ENCODE data around the gene TMEM225.

The TMEM225 gene

DNA sequence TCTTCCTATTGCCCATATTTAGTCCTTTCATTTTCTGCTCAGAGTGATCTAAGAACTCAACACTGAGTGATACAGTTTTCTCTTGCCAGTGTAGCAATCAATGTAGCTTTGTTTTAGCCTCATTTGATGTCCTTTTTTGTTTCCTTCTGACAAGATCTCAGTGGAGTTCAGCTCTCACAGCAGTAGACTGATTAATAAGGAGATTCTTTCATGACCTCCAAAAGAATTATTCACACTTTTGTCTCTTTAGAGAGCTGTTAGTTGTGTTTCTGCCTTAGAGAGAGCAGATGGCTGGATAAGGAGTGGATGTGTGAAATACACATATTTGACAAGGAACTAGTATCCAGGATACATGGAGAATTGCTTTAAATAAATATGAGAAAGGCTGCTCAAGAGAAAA, 6.6 kb upstream of the TMEM225 start:
- TF ChIP-seq, protein P1, sequence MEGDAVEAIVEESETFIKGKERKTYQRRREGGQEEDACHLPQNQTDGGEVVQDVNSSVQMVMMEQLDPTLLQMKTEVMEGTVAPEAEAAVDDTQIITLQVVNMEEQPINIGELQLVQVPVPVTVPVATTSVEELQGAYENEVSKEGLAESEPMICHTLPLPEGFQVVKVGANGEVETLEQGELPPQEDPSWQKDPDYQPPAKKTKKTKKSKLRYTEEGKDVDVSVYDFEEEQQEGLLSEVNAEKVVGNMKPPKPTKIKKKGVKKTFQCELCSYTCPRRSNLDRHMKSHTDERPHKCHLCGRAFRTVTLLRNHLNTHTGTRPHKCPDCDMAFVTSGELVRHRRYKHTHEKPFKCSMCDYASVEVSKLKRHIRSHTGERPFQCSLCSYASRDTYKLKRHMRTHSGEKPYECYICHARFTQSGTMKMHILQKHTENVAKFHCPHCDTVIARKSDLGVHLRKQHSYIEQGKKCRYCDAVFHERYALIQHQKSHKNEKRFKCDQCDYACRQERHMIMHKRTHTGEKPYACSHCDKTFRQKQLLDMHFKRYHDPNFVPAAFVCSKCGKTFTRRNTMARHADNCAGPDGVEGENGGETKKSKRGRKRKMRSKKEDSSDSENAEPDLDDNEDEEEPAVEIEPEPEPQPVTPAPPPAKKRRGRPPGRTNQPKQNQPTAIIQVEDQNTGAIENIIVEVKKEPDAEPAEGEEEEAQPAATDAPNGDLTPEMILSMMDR (IDR thresholded peaks at IDR 0.05) = no peak

DNA sequence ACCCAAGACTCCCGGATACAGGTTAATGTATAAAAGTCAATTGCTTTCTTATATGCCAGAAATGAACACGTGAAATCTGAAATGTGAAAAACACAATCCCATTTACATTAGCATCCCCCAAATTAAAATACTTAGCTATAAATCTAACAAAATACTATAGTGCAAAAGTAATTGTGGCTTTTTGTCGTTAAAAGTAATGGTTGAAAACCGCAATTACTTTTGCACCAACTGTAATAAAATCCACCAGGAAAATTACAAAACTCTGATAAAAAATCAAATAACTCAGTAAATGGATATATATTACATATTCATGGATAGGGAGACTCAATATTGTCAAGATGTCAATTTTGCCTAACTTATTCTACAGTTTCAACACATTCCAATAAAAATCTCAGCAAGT, 4.6 kb downstream of the TMEM225 start:
- TF ChIP-seq, protein P1 (IDR thresholded peaks at IDR 0.05) = no peak

DNA sequence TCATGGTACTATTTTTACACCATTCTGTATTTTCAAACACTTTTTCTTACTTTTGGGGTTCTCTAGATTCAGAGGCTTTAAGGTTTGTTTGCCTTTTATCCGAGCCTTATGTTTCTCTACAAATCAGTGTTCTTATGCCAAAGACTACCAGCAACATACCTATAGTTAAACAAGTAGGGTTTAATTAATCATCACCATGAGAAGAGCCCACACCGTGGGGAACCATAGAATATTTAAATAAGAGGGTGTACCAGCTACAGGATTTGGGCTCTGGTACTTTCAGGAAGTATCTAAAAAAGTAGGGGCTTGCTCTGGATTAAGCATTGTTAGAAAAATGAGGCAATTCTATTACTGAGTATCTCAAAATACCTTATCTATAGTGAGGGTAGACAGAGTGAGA, 25.7 kb downstream of the TMEM225 start:
- TF ChIP-seq, protein P1 (IDR thresholded peaks at IDR 0.05) = no peak

DNA sequence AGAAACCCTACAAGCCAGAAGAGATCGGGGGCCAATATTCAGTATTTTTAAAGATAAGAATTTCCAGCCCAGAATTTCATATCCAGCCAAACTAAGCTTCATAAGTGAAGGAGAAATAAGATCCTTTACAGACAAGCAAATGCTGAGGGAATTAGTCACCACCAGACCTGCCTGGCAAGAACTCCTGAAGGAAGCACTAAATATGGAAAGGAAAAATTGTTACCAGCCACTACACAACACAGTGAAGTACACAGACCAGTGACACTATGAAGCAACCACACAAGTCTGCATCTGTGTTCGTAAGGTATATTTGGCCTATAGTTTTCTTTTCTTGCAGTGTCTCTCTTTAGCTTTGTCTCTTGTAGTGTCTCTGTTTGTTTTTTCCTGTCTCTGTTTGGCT, 29.0 kb downstream of the TMEM225 start:
- TF ChIP-seq, protein P1 (IDR thresholded peaks at IDR 0.05) = no peak

DNA sequence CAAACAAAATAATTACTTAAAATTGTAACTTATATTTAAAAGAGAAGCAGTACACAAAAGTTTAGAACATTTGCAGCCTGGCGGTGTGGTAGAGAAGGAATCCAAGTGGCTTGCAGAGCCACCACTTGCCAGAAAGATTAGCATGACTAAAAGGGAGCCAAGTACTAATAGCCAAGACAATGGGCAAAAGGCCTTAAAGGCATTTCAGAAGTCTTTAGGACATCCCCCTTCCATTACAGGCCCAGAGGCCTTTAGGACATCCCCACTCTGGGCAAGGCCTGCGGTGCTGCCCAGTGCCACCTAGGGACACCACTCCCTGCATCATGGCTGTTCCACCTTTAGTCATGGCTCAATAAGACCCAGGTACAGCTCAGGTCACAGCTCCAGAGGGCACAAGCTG, 32.4 kb downstream of the TMEM225 start:
- TF ChIP-seq, protein P1 (IDR thresholded peaks at IDR 0.05) = no peak

DNA sequence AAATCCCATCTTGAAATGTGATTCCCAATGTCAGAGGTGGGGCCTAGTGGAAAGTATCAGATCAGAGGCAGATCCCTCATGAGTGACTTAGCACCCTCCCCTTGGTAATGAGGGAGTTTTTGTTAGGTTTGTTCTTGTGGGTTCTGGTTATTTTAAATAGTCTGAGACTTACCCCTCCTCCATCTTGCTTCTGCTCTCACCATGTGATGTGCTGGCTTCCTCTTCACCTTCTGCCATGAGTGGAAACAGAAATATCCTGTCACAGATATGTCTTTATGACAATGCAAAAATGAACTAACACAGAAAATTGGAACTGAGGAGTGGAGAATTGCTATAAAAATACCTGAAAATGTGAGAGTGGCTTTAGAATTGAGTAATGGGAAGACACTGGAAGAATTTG, 33.1 kb downstream of the TMEM225 start:
- TF ChIP-seq, protein P1 (IDR thresholded peaks at IDR 0.05) = no peak

DNA sequence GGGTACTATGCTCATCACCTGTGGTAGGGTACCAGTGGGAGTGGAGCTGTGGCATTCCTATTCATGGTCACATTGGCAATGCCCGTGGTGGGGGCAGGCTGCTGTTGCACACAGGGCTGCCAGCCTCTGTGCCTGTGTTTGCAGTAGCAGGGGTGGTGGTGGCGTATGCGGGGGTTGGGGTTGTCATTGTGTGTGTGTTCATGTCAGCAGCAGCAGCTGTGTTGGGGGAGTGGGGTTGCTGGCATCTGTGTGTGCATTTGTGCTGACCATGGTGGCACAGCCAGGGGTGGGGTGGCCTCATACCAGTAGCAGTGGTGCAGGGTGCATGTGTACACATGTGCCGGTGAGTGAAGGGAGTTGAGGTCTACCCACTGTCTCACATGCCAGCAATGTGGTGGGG, 34.4 kb downstream of the TMEM225 start:
- TF ChIP-seq, protein P1 (IDR thresholded peaks at IDR 0.05) = no peak

DNA sequence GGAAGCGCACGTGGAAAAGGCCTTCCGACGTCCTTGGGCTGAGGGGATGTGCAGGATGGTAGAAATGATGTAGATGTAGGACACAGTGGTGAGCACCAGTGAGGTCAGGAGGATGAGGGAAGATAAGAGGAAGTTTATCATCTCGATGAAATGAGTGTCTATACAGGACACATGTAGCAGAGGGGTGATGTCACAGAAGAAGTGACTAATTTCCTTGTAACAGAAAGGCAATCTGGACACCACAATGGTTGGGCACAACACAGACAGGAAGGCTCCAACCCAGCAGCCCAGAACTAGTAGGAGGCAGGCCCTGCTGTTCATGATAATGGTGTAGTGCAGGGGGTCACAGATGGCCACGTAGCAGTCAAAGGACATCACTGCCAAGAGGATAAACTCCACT, 44.3 kb downstream of the TMEM225 start:
- TF ChIP-seq, protein P1 (IDR thresholded peaks at IDR 0.05) = no peak

All from LNCAP (cell line).